Ishikawa (cell line): Measurements from ENCODE around the gene THADA.
A peak's percentile ranks its signal among the peaks of the same experiment; 100 is the strongest.

ENCODE experiments used
- CEBPB ChIP-seq: IDR thresholded peaks from 2 replicates; pipeline ENCODE4 v1.6.1; 2012
- CREB1 ChIP-seq: IDR thresholded peaks from 2 replicates; pipeline ENCODE4 v1.6.1; 2012; ENCODE audit warnings: low read depth
- EGR1 ChIP-seq: IDR thresholded peaks from 2 replicates; pipeline ENCODE4 v1.6.1; 2012
- EP300 ChIP-seq: IDR thresholded peaks from 2 replicates; pipeline ENCODE4 v1.6.1; 2012; ENCODE audit warnings: borderline replicate concordance
- FOXM1 ChIP-seq: IDR thresholded peaks from 2 replicates; pipeline ENCODE4 v1.6.1; 2012; ENCODE audit warnings: low read depth, borderline replicate concordance
- NFIC ChIP-seq: IDR thresholded peaks from 2 replicates; pipeline ENCODE4 v1.6.1; 2012
- RAD21 ChIP-seq: IDR thresholded peaks from 2 replicates; pipeline ENCODE4 v1.6.1; 2012; ENCODE audit warnings: low read depth
- TAF1 ChIP-seq: IDR thresholded peaks from 2 replicates; pipeline ENCODE4 v1.6.1; 2012; ENCODE audit warnings: low read depth, mild to moderate bottlenecking
- TCF12 ChIP-seq: IDR thresholded peaks from 2 replicates; pipeline ENCODE4 v1.6.1; 2012; ENCODE audit warnings: low read depth
- TEAD4 ChIP-seq: IDR thresholded peaks from 2 replicates; pipeline ENCODE4 v1.6.1; 2012
- YY1 ChIP-seq: IDR thresholded peaks from 2 replicates; pipeline ENCODE4 v1.6.1; 2012; ENCODE audit warnings: low read depth
- ZBTB7A ChIP-seq: IDR thresholded peaks from 2 replicates; pipeline ENCODE4 v1.6.1; 2012; ENCODE audit warnings: low read depth
- TF ChIP-seq, protein P1 (sequence below): IDR thresholded peaks from 2 replicates; pipeline ENCODE4 v1.6.1; 2012; ENCODE audit warnings: low read depth, mild to moderate bottlenecking
- TF ChIP-seq, protein P2 (sequence below): IDR thresholded peaks from 2 replicates; pipeline ENCODE4 v1.6.1; 2012
- TF ChIP-seq, protein P3 (sequence below): IDR thresholded peaks from 2 replicates; pipeline ENCODE4 v1.6.1; 2012

Gene THADA

DNA sequence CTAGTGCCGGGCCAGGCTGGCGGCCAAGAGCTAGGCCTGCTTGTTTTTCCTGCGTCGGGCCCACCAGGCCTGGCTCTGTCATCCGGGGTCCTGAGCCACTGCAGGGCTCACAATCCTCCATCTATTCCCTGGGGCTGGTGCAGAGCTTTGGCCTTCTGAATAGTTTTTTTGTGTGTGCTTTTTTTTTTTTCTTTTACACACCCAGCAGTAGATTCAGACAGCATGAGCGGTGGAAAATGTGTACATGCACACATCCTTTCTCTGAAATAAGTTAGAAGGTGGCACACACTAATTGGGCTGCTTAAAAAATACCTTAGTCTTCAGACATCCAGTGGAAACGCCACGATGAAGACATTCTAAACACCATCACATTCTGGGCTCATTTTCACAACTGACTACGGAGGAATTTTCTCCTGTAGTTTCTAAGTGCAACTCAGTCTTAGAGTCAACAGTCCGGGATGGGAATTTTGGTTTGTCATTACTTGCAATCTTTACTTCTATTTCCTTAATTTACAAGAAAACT lies 375.5 kb downstream of the THADA start:
- TF ChIP-seq ZBTB7A (no peak), EP300 (no peak), TAF1 (no peak), TEAD4 (no peak), RAD21 (no peak), TCF12 (no peak), CREB1 (no peak), FOXM1 (no peak), EGR1 (no peak)
- TF ChIP-seq, protein P1, sequence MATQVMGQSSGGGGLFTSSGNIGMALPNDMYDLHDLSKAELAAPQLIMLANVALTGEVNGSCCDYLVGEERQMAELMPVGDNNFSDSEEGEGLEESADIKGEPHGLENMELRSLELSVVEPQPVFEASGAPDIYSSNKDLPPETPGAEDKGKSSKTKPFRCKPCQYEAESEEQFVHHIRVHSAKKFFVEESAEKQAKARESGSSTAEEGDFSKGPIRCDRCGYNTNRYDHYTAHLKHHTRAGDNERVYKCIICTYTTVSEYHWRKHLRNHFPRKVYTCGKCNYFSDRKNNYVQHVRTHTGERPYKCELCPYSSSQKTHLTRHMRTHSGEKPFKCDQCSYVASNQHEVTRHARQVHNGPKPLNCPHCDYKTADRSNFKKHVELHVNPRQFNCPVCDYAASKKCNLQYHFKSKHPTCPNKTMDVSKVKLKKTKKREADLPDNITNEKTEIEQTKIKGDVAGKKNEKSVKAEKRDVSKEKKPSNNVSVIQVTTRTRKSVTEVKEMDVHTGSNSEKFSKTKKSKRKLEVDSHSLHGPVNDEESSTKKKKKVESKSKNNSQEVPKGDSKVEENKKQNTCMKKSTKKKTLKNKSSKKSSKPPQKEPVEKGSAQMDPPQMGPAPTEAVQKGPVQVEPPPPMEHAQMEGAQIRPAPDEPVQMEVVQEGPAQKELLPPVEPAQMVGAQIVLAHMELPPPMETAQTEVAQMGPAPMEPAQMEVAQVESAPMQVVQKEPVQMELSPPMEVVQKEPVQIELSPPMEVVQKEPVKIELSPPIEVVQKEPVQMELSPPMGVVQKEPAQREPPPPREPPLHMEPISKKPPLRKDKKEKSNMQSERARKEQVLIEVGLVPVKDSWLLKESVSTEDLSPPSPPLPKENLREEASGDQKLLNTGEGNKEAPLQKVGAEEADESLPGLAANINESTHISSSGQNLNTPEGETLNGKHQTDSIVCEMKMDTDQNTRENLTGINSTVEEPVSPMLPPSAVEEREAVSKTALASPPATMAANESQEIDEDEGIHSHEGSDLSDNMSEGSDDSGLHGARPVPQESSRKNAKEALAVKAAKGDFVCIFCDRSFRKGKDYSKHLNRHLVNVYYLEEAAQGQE: no peak

DNA sequence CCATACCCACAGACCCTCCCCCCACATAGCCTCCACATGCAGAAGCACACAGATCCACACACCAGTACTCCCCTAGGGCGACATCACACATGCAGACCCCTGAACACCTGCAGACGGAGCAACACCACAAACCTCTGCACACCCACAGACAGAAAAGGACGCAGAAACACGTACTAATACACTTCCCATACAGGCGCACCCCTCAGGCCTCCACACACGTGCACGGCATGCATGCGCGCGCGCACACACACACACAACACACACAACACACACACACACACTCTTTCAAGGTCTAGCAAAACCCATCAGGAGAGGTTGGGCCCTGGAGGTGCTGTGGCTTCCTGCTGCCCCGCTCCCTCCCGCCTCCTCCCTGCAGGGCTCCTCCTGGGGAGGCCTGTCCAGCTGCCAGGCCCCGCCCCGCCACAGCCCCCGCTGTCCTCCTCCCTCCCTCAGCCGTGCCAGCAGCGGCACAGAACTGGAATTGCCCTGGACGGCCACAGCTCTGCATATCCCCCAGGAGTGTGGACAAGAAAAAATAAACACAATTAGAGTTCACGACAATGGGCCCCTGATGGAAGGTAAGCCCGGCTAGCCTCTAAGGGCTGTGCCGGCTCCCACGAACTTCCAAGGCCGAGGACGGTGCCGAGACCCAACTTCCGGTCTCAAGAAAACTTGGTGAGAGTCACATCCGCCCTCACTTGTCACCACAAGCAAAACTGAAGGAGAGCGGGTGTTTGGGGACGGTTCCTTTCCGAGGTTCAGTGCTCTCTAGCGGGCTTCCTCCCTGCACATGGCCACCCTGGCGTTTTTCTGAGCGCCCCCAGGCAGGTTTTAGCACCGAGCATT lies 376.2 kb downstream of the THADA start:
- TF ChIP-seq EP300 (peak; percentile 40; the same call in 1 of the 2 replicates), TCF12 (peak; percentile 44; the same call in 1 of the 2 replicates), TEAD4 (peak; percentile 18; the same call in 1 of the 2 replicates), TAF1 (no peak; the same call in 1 of the 2 replicates), CREB1 (no peak), RAD21 (peak; percentile 7; the same call in 1 of the 2 replicates), EGR1 (0 out of 2 replicates have a peak, but pooled peaks have one; percentile 47), NFIC (peak; percentile 73)
- TF ChIP-seq, protein P2, sequence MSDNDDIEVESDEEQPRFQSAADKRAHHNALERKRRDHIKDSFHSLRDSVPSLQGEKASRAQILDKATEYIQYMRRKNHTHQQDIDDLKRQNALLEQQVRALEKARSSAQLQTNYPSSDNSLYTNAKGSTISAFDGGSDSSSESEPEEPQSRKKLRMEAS: peak; percentile 56; the same call in 1 of the 2 replicates

DNA sequence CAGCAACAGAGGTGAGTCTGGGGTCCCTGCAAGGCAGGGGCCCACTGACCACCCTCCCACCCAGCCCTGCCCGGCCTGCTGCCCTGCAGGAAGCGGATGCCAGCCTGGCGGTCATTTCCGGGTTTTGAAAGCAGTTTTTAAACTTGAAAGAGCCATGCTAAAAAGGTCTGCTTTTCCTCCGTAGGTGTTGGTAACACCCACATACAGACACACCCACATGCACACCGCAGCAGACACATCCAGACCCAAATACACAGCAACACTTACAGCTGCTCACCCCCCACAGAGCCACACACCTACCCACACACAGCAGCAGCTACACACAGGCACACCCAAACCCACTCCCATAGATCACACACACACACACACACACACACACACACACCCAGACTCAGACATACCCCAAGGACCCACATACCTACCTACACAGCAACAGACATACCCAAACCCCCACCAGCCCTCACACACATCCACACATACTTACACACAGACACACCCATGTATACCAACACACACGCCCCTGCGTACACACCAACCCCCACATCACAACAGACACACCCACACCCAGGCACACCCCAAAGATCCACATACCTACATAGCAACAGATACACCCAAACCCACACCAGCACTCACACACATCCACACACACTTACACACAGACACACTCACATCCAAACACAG lies 377.0 kb downstream of the THADA start:
- TF ChIP-seq, protein P2: peak; percentile 68
- no peak for TF ChIP-seq CEBPB
- TF ChIP-seq EGR1: peak; percentile 57; the same call in 1 of the 2 replicates

DNA sequence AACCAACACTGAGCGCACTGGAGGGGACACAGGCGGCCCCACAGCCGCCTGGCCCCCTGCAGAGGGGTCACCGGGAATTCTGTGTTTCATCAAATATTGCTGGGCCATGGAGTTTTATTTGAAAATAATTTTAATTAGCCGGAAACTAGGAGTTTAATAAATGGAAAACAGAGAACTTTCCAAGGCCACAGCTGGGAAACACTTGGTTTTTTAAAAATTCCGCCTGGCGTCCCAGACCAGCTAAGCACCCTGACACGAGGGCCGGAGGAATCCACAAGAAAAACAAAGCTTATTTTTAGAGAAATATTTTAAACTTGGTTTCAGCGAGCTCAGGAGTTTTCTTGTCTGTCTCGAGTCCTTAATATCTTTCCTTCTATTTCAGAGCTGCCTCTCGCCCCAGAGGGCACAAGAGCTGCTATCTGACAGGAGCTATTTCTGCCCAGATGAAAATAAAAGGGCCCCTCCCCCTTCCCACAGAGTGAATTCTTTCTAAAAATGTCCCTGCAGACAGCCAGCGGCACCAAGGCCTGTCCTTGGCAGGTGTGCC lies 377.6 kb downstream of the THADA start:
- TF ChIP-seq TCF12 (no peak), TAF1 (no peak), CREB1 (no peak), EGR1 (no peak), NFIC (no peak), TEAD4 (no peak), YY1 (no peak), ZBTB7A (no peak; the same call in 1 of the 2 replicates), FOXM1 (no peak; the same call in 1 of the 2 replicates), RAD21 (no peak), EP300 (no peak), CEBPB (no peak)
- TF ChIP-seq, protein P1: no peak
- TF ChIP-seq, protein P2: no peak
- TF ChIP-seq, protein P3, sequence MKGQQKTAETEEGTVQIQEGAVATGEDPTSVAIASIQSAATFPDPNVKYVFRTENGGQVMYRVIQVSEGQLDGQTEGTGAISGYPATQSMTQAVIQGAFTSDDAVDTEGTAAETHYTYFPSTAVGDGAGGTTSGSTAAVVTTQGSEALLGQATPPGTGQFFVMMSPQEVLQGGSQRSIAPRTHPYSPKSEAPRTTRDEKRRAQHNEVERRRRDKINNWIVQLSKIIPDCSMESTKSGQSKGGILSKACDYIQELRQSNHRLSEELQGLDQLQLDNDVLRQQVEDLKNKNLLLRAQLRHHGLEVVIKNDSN: no peak

DNA sequence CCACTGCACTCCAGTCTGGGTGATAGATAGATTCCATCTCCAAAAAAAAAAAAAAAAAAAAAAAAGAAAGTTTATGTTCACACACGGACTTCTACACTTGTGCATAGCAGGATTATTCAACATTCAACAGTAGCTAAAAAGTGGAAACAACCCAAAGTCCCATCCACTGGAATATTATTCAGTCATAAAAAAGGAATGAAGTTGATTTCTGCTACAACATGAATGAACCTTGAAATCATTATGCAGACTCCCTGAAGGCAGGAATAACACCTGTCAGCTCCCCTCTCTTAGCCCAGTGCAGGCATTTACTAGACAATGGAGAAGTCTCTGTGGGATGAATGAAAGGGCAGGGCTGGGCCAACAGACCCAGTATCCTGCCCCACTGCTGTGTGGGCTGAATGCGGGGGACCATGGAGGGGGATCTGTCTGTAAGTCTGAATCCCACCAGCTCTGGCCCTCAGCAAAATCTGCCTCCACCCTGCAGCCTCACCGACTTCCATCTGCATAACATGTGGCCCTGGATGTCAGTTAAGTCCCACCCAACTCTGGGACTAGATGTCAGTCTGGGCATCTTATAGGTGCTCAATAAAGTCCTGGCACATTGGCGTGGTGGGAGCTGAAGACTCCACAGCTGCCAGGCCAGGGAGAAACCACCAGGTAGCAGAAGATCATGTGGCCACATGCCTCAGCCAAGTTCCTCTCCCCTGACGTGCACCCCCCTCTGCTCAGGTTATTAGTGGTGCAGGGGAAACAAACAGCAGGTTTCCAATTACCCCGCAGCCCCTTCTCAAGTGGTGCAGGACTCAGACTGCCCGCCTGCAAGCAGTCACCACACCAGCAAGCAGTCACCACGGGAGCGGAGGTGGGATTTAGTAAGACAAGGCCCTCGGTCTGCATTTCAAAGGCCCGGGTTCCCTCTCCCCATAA lies 378.3 kb downstream of the THADA start:
- TF ChIP-seq, protein P1: no peak
- TF ChIP-seq CREB1 (no peak), CEBPB (no peak), TEAD4 (no peak), TCF12 (no peak)
- TF ChIP-seq, protein P3: peak; percentile 28
